ENCODE measurements around the gene ERCC6.

The ERCC6 gene

DNA sequence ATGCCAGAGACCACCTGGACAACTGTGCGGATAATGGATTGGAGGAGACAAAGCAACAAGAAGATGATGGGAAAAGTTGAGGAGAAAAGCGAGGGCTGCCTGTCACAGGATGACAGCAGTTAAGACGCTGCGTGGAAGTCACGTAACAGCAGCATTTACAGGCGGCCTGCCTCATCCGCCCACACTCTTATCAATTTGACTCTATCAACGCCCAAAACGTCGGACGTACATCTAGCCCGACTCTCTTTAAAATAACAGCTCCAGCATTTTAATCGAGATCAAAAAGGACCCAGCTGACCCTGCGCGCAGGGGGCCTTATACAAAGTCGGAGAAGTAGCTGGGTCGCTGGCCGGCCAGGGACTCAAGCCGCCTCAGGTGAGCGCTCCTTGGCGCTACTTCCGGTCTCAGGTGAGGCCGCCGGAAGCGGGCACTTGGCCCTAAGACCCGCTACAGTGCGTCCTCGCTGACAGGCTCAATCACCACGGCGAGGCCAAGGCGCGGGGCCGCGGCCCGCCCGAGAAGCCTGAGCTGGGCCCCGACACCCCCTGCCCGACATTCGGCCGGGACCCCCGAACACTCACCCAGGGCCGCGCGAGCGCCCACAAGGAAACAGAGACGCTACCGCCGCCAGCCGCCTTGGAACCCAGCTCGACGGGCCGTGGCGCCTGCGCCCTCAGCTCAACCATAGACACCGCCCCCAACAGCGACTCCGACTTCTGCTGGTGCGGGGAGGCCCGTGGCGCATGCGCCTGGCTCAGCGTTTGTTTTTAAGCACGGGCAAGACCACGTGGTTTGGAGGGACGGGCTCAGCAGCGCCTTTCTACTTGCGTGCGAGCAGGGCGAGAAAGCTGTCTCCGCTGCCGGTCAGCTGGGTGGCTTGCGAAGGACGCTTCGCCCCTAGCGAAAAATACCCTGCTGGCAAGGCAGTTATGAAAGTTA, at the start of gene ERCC6:
Gene ERCC6 (minus strand): TSS at position 741 of the 939 bp plus-strand sequence.
- peak; percentile 91 for DNase-seq

DNA sequence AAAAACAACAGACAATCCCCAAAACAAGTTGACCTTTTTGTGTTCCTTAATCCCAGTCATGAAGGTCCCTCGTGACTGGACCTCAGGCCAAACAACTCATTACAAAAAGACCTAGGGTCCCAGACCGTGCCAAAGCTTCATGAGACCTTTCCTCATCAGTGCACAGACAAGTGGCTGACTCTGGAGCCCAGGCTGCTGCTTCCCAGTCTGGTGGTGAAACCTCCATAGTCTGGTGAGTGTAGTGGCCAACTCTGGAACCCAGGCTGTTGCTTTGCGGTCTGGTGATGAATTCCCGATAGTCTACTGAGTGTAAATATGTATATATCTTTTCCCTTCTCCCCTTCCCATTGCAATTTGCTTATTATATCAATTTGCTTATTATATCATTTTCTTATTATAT, 49.1 kb upstream of the ERCC6 start:
- no peak for DNase-seq

DNA sequence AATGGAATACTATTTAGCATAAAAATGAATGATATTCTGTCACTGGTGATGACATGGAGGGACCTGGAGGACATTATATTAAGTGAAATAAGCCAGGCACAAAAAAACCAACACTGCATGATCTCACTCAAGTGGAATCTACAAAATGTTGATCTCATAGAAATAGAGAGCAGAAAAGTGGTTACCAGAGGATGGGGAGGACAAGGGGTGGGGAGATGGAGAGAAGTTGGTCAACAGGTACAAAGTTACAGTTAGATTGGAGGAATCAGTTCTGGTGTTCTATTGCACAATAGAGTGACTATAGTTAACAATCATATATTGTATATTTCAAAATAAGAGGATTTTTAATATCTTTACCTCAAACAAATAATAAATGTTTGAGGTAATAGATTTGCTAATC, 46.5 kb upstream of the ERCC6 start:
- no peak for DNase-seq

DNA sequence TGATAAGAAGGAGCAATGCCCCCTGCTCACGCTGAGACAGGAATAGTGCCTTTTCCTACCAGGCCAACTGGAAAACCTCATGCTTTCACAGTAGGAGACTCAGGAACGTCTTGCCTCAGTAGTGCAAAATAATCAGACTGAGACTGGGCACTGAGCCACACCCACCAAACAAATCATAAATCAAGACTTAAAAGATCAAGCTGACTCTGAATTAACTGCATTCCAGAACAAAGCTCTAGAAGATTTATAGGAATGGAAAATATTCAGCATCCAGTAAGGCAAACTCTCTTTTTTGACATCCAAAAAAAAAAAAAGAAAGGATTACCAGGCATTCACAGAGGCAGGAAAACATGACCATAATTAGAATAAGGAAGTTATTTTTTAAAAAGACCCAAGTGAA, 40.7 kb upstream of the ERCC6 start:
- DNase-seq = no peak

DNA sequence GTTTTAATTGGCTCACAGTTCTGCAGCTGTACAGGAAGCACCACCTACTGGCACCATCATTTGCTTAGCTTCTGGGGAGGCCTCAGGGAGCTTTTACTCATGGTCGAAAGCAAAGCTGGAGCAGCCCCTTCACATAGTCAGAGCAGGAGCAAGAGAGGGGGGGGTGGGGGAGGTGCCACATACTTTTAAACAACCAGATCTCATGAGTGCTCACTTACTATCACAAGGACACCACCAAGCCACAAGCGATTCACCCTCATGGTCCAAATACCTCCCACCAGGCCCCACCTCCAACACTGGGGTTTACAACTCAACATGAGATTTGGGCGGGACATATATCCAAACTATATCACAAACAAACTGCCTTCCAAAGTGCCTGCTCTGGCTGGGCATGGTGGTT, 39.5 kb upstream of the ERCC6 start:
- no peak for DNase-seq

DNA sequence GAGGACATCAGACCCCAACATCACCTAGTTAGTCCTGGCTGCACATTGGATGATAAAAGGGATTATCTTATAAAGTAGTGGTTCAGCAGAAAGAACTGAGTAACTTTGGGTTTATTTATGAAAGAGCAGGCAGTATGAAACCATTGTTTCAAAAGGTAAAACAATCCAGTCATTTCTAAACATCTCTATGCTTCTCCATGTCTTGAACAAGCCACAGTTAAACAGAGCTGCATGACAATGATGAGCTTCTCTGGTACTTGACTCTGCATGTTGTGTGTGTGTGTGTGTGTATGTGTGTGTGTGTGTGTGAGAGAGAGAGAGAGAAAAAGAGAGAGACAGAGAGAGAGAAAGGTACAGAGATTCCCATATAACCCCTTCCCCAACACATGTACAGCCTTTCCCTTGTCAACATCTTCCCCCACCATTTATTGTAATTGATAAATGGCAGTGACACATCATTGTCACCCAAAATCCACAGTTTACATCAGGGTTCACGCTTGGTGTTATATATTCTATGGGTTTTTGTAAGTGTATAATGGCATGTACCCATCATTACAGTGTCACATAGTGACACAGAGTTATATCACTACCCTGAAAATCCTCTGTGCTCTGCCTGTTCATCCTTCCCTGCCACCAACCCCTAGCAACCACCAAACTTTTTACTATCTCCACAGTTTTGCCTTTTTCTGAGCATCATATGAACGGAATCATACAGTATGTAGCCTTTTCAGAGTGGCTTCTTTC, 38.4 kb upstream of the ERCC6 start:
- no peak for DNase-seq

DNA sequence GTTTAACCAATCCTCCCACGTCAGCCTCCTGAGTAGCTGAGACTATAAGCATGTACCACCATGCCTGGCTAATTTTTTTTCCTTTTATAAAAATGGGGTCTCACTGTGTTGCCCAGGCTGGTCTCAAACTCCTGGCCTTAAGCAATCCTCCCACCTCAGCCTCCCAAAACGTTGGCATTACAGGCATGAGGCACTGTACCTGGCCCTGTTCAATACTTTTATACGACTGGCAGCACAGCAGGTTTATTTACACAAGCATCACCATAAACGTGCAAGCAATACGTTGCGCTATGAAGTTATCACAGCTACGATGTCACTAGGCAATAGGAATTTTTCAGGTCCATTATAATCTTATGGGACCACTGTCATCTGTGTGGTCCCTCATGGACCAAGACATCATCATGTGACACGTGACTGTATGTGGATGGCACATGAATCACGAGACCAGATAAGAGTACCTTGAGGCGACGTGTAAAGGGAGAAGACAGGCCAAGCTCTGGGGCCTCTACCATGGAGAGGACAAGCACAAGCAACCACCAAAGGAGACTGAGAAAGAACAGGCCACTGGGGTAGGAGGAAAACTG, 36.7 kb upstream of the ERCC6 start:
- no peak for DNase-seq

DNA sequence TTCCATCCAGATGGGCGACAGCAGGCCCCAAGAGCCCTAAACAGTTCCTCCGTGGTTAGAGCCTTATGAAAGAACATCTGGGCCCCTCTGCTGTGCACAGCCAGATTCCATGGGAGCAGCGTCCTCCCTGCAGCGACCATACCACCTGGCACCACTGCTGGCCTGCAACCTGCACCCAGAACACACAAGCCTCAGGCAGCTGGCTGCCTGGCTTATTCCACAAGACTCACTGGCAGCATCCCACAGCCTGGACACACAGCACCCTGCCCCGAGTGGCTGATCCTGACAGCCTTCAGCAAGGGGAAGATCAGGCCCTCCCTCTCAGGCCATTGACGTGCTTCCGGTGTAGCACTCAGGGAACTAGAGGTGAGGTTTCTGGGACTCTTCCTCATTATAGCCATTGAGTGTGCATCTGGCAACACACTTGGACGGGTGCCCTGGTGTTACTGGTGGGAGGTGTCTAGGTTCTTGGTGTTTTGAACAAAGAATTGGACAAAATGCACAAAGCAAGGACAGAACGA, 33.7 kb upstream of the ERCC6 start:
- DNase-seq = no peak

DNA sequence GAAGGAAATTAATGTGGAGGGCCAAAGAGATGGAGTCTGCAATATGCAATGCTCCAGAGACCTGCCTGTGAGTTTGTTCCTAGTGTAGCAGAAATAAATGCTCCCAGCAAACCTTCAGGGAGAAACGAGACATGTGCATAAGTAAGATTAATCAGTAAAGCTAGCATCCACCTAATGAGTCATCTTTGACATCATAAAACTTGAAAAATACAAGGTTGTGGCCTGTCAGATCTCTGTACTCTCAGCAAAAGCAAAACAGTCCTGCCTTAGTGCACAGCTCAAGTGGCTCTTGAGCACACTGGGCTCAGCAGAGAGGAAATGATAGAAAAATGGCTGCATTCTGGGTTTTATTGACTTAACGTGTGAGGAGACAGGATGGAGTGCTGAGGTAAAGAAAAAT, 32.5 kb upstream of the ERCC6 start:
- no peak for DNase-seq

DNA sequence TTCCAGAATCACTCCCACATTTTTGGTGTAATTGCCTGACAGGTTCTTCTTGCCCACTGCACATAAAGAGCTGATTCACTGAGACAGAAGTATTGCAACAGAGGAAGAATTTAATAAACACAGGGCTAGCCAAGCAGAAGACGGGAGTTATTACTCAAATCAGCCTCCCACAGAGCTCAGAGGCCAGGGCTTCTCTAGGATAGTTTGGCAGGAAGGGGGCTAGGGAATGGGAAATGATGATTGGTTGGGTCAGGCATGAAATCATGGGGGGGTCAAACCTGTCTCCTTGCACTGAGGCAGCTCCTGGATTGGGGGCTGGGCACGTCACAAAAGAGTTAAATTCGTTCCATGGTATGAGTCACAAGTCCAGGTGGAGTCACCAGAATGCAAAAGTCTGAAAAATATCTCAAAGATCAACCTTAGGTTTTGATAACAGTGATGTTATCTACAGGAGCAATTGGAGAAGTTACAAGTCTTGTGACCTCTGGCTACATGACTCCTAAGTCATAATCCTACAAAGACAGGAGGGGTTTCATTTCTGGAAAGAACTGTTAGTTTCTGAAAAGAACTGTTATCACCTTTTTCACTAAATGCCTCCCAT, 30.2 kb upstream of the ERCC6 start:
- no peak for DNase-seq

DNA sequence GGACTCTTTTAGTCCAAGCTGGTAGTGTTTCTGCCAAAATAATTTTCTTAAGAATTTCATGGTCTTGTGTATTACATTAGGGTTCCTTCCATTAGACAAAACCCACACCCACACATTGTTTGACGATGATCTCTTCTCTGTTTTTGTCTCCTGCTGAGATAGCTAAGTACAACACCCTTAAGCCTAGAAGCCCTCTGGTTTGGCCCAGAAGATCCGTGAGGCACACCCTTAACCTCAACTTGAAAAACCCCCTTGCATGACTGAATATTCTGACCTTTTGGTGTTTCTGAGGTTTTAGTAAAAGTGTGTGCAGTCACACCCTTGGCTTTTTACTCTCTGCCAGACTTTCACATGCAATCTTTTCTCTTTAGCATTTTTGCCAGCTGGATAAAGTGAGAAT, 29.3 kb upstream of the ERCC6 start:
- DNase-seq = no peak

DNA sequence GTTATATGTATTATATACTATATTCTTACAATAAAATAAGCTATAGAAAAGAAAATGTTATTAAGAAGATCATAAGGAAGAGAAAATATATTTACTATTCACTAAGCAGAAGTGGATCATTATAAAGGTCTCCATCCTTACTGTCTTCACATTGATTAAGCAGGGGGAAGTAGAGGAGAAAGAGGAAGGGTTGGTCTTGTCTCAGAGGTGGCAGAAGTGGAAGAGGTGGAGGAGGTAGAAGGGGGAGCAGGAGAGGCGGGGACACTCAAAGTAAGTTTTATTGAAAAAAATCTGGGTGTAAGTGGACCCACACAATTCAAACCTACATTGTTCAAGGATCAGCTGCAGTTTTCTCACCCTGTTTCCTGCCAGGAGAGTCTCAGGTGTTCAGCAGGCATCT, 28.9 kb upstream of the ERCC6 start:
- no peak for DNase-seq

DNA sequence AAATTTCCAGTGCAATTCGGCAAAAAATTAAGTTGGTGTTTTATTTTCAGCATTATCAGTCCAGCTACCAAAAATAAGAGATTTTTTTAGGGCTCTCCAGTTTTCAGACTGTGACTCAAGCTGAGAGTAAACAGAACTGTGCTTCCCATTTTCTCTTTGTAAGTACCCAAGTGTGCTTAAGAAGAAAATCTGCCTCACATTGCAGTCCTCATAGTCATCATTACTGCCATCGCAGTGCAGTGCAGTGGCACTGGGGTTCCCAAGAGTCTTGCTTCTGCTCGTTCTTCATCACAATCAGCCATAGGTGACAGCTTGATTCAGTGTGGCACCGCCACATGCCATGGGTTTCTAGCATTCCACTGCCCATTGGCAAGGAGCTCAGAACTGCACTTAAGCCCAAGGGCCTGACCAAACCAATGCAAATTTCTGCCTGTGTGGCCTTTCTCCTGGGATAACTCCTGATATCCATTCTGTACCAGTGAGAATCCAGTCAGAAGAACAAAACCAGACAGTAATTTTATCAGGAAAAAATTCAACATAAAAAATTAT, 25.6 kb upstream of the ERCC6 start:
- DNase-seq = no peak

DNA sequence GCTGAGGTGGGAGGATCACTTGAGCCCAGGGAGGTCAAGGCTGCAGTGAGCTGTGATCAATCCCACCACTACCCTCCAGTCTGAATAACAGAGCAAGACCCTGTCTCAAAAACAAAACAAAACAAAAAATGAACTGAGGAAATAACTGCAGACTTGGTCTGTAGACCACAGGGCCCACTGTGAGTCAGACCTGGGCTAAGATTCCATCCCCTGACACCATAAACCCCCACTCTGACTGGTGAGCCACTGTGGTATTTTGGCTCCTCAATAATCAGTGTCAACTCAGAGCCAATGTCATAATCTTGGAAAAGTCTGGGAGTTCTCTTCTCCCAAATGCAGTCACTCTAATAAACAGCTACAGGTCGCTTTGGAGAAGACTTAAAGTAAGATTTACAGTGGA, 24.0 kb upstream of the ERCC6 start:
- no peak for DNase-seq

DNA sequence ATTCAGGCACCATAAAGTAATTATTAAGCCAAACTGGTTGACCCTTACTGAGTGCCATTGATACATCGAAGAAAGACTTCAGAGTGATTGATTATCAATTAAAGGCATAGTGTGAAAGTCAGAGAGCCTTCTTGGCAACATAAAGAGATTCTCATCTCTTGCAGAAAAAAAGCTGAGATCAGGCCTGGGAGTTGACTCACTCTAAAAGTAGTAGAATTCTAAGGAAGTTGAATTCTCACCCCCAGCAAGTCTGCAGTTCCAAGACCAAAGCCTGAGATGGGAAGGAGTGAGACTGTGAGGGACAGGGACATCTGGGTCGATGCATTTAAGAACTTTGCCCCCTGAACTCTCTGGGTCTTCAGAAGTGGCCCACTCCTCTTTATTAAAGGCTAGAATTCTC, 21.6 kb upstream of the ERCC6 start:
- no peak for DNase-seq

DNA sequence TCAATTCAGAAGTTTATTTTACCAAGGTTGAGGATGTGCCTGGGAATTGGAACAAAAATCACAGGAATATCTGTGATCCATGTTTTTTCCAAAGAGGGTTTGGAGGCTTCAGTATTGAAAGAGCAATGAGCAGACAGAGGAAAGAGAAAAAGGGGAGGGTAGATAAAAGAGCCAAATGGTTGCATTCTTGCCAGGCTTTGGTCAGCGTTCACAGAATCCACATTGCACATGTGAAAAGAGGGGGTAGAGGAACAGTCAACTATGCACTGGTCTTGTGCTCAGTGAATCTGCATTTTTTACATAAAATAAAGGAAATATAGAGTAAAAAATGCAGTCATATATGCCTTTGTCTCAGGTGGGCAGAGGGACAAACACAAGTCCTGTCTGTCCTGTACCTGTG, 20.6 kb upstream of the ERCC6 start:
- DNase-seq = no peak

DNA sequence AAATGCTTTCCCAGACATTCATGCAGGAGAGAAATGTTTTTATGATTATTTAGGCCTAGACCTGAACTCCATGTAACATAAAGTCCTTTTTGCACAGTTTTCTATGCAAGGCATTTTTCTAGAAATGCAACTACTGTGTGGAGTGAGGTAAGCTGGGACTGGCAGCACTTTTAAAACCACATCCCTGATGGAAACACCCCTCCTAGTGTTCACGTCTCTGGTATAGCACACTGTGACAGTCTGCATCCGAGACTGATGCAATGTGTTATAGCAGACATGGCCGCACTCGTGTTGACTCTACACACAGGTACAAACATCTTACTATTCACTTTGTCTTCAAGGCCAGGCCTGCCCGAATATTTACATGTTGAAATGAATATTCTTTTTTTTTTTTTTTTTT, 19.3 kb upstream of the ERCC6 start:
- DNase-seq = no peak

DNA sequence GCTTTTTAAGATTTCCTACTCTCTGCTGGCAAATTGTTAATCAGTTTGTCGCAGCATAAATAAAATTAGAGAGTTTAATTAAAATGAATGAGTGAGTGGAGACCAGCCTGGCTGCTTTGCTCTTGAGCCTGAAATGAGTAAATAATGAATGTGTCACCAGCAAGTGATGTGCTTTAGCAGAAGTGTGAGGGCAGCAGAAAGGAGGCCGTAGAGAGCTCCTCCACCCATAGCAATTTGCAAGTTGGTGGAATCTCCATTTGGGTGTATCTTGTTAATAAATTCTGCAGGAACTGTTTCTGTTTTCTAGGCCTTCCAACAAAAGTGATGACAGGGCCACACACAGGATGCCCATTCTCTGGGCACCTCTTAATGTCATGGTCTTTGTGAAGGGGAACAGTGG, 18.8 kb upstream of the ERCC6 start:
- DNase-seq = no peak

DNA sequence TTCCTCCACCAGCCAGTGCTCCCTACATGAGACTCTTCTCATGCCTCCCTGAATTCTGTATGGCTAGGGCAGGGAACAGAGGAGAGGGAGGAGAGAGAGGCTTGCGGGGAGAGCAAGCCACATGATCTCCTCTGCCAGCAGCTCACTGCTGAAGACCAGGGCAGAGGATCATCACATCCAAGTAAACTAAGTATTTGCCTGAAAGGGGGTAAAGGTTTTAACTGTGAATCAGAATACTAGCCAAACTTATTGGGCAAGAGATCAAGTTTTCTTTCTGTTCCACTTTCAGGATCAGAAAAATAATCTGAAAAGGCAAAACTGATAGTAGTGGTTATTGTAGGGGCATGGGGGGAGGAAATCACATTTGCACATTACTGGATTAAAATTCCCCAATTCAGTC, 17.8 kb upstream of the ERCC6 start:
- no peak for DNase-seq

DNA sequence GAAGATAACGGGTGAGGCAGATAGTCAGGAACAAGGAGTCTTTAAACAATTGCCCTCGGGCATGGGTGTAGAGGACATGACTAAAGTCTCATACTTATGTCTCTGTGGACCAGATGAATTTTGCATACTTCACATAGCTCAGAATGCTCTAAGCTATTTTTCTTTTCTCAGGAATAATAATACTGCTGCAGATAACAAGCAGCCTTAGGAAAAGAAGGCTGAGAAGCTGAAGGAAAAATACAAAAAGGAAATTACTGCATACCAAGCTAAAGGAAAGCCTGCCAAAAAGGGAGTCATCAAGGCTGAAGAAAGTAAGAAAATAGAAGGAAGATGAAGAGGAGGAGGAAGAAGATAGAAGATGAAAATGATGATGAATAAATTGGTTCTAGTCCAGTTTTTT, 13.4 kb upstream of the ERCC6 start:
- no peak for DNase-seq

DNA sequence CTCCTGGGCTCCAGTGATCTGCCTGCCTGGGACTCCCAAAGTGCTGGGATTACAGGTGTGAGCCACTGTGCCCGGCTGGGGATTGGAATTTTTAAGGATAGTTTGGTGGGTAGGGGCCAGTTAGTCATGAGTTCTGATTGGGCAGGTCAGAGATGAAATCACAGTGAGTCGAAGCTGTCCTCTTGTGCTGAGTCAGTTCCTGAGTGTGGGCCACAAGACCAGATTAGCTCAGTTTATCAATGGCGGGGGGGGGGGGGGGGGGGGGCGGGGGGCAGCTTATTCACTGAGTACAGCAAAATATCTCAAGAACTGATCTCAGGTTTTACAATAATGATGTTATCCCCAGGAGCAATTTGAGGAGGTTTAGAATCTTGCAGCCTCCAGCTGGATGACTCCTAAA, 11.6 kb upstream of the ERCC6 start:
- no peak for DNase-seq

DNA sequence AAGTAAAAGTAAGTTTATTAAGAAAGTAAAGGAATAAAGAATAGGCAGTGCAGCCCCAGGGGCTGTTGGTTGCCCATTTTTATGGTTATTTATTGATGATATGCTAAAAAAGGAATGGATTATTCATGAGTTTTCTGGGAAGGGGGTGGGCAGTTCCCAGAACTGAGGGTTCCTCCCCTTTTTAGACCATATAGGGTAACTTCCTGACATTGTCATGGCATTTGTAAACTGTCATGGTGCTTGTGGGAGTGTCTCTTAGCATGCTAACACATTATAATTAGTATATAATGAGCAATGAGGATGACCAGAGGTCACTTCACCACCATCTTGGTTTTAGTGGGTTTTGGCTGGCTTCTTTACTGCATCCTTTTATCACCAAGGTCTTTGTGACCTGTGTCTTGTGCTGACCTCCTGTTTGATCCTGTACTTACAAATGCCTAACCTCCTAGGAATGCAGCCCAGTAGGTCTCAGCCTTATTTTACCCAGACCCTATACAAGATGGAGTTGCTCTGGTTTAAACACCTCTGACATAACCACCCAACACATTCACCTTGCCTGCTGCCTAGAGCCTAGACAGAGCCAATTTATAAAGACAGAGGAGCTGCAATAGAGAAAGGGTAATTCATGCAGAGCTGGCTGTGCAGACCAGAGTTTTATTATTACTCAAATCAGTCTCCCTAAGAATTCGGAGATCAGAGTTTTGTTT, 10.9 kb upstream of the ERCC6 start:
- DNase-seq = no peak

All from GF-D8 (cell line).